ENCODE data around the gene MYH7.

DNA sequence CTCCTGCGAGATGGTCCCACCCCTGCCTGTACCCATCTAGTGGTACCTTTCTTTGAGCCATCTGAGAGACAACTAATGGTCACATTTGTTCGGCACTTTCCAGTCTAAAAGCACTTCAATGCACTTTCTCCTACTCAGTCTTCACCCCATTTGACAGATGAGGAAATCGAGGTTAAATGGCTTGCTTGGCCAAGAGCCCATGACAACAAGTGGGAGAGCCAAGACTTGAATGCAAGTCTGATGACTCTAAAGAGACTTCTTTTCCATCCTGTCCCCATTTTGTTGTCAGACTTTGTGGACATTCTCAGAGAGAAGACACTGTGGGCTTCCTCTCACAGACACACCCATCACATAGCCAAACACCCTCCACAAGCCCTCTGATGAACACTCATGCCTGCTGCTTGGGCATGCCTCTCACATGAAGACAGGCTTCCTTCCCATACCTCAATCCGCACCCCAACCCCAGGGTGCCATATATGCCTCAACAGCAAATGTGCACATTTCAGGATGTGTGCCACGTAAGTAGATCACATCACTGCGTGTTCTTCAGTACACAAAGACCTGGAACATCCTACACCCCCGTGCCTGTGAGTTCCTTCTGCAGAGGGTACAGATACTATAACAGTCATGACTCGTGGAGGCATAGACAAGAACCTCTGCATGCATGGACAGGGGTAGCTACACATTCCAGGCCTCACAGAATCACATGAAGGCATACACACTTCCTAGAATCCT, 805 bp downstream of the MYH7 start:
- TF ChIP-seq, protein P1, sequence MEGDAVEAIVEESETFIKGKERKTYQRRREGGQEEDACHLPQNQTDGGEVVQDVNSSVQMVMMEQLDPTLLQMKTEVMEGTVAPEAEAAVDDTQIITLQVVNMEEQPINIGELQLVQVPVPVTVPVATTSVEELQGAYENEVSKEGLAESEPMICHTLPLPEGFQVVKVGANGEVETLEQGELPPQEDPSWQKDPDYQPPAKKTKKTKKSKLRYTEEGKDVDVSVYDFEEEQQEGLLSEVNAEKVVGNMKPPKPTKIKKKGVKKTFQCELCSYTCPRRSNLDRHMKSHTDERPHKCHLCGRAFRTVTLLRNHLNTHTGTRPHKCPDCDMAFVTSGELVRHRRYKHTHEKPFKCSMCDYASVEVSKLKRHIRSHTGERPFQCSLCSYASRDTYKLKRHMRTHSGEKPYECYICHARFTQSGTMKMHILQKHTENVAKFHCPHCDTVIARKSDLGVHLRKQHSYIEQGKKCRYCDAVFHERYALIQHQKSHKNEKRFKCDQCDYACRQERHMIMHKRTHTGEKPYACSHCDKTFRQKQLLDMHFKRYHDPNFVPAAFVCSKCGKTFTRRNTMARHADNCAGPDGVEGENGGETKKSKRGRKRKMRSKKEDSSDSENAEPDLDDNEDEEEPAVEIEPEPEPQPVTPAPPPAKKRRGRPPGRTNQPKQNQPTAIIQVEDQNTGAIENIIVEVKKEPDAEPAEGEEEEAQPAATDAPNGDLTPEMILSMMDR (IDR thresholded peaks at IDR 0.05) = no peak
- no peak for TF ChIP-seq POLR2A (IDR thresholded peaks at IDR 0.05)
